Gastroesophageal sphincter (tissue), 3 donors: ENCODE data around the gene RTN4RL1.
A peak's percentile ranks its signal among the peaks of the same experiment; 100 is the strongest.

Source experiments
- EP300 ChIP-seq: sonication (generic); formaldehyde crosslinking; IDR thresholded peaks from one replicate; pipeline ENCODE4 v1.6.1; 2017; ENCODE audit warnings: antibody characterized with exemption, mild to moderate bottlenecking
- POLR2A ChIP-seq, 2 donors: fragments of 450-650 bp; IDR thresholded peaks; one replicate each; pipeline ENCODE4 v1.6.1; 2017; ENCODE audit warnings: antibody characterized with exemption in 2 of 2, mild to moderate bottlenecking in 2 of 2, moderate library complexity in 1 of 2
- POLR2AphosphoS5 ChIP-seq: sonication (generic); formaldehyde crosslinking; IDR thresholded peaks from one replicate; pipeline ENCODE4 v1.6.1; 2017; ENCODE audit warnings: antibody characterized with exemption
- TF ChIP-seq, protein P1 (sequence below), 4 experiments: fragments of 200-600 bp in 2 of 4; fragments of 450-650 bp in 2 of 4; sonication (generic) in 1 of 4; IDR thresholded peaks; one replicate each; pipeline ENCODE4 v1.5.1; 2017 to 2019; ENCODE audit warnings: antibody characterized with exemption in 4 of 4, mild to moderate bottlenecking in 2 of 4, moderate library complexity in 2 of 4

DNA sequence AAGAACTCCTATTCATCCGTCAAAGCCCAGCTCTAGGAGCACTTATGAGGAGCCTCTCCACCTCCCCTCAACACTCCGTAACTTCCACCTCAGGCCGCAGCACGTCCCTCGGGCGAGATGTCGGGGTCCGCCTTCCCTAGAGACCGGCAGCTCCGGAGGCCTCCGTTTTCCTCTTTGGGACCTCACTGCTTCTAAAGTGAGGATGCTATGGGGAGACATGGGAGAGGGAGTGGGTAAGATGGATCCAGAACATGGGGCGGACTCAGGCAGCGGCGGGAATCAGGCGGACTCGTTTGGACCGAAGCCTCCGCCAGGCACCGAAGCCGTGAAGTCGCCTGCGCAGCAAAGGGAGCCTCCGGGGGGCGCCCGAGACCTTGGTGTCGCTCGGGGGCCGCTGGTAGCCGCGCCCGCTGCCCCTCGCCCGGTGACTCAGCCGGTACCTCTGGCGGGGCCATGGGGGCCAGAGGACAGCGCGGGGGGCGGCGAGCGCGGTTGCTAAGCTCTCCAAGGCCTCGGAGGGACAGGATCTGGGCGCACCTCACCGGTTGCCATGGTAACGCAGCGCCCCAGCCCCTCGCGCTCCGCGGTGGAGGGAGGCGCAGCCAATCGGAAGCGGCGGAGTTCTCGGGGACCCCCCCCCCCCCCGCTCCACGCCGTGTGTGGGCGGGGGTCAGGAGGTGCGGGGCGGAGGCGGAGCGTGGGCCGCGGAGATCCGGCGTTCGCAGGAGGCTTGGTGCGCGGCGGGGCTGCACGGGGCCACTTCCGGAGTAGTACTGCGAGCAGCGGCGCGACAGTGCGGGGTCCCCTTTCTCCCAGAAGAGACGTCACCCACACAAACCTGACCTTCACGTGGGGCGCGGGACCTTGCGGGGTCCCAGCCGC is 28.5 kb upstream of the RTN4RL1 start:
- TF ChIP-seq, protein P1, sequence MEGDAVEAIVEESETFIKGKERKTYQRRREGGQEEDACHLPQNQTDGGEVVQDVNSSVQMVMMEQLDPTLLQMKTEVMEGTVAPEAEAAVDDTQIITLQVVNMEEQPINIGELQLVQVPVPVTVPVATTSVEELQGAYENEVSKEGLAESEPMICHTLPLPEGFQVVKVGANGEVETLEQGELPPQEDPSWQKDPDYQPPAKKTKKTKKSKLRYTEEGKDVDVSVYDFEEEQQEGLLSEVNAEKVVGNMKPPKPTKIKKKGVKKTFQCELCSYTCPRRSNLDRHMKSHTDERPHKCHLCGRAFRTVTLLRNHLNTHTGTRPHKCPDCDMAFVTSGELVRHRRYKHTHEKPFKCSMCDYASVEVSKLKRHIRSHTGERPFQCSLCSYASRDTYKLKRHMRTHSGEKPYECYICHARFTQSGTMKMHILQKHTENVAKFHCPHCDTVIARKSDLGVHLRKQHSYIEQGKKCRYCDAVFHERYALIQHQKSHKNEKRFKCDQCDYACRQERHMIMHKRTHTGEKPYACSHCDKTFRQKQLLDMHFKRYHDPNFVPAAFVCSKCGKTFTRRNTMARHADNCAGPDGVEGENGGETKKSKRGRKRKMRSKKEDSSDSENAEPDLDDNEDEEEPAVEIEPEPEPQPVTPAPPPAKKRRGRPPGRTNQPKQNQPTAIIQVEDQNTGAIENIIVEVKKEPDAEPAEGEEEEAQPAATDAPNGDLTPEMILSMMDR (IDR thresholded peaks at IDR 0.05) = peak in 3 of 4 experiments; percentile 64 to 83 (median 76)
- no peak for TF ChIP-seq POLR2A (IDR thresholded peaks at IDR 0.05)
- no peak for TF ChIP-seq POLR2AphosphoS5
- TF ChIP-seq EP300 = no peak
